ENCODE measurements around the gene PLCB2.

DNA sequence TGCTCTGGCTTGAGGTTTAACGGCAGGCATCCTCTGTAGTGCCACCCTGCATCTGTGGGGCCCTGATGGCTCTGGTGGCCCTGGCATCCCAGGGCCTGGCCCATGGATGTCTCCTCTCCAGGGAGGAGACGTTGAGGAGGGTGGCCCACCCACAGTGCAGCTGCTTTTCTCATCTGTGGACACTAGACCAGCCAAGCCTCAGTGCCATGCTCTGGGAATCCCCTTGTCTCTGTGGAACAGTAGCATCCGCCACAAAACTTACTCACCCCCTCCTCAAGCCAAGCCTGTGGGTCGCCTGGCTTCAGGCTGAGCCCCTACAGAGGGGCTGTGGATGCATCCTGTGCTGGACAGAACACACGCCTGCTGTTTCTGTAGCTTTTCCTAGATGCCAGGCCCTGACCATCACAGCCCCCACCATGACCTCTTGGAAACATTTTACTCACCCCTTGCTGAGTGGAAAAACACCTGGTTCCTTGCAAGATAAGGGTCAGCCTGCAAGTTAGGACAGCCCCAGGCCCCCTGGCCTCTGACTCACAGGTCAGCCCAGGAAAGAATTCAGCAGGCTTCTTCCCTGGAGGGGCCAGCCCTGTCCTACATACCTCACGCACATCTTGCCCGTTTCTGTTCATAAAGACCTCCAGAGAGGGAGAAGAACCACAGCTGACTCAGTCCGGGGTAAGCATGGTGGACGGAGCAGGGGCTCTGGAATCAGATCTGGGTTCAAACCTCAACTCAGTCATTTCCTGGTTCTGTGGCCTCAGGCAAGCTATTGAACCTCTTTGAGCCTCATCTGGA, 49.9 kb downstream of the PLCB2 start:
- TF ChIP-seq, protein P1, sequence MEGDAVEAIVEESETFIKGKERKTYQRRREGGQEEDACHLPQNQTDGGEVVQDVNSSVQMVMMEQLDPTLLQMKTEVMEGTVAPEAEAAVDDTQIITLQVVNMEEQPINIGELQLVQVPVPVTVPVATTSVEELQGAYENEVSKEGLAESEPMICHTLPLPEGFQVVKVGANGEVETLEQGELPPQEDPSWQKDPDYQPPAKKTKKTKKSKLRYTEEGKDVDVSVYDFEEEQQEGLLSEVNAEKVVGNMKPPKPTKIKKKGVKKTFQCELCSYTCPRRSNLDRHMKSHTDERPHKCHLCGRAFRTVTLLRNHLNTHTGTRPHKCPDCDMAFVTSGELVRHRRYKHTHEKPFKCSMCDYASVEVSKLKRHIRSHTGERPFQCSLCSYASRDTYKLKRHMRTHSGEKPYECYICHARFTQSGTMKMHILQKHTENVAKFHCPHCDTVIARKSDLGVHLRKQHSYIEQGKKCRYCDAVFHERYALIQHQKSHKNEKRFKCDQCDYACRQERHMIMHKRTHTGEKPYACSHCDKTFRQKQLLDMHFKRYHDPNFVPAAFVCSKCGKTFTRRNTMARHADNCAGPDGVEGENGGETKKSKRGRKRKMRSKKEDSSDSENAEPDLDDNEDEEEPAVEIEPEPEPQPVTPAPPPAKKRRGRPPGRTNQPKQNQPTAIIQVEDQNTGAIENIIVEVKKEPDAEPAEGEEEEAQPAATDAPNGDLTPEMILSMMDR (IDR thresholded peaks at IDR 0.05; ENCODE audit: poor library complexity, severe bottlenecking): no peak
- TF ChIP-seq TAF1 (IDR thresholded peaks at IDR 0.05; ENCODE audit: low read depth): no peak
- no peak for TF ChIP-seq POLR2AphosphoS5 (IDR thresholded peaks at IDR 0.05)
- TF ChIP-seq EP300 (conservative IDR thresholded peaks at IDR 0.05; ENCODE audit: poor library complexity, severe bottlenecking): no peak
- TF ChIP-seq RAD21 (conservative IDR thresholded peaks at IDR 0.05): no peak
- TF ChIP-seq, protein P2, sequence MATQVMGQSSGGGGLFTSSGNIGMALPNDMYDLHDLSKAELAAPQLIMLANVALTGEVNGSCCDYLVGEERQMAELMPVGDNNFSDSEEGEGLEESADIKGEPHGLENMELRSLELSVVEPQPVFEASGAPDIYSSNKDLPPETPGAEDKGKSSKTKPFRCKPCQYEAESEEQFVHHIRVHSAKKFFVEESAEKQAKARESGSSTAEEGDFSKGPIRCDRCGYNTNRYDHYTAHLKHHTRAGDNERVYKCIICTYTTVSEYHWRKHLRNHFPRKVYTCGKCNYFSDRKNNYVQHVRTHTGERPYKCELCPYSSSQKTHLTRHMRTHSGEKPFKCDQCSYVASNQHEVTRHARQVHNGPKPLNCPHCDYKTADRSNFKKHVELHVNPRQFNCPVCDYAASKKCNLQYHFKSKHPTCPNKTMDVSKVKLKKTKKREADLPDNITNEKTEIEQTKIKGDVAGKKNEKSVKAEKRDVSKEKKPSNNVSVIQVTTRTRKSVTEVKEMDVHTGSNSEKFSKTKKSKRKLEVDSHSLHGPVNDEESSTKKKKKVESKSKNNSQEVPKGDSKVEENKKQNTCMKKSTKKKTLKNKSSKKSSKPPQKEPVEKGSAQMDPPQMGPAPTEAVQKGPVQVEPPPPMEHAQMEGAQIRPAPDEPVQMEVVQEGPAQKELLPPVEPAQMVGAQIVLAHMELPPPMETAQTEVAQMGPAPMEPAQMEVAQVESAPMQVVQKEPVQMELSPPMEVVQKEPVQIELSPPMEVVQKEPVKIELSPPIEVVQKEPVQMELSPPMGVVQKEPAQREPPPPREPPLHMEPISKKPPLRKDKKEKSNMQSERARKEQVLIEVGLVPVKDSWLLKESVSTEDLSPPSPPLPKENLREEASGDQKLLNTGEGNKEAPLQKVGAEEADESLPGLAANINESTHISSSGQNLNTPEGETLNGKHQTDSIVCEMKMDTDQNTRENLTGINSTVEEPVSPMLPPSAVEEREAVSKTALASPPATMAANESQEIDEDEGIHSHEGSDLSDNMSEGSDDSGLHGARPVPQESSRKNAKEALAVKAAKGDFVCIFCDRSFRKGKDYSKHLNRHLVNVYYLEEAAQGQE (IDR thresholded peaks at IDR 0.05; ENCODE audit: borderline replicate concordance): no peak
- TF ChIP-seq EZH2 (IDR thresholded peaks at IDR 0.05; ENCODE audit: borderline replicate concordance, insufficient read depth, low read length, poor library complexity, severe bottlenecking): no peak
- no peak for TF ChIP-seq MXI1 (conservative IDR thresholded peaks at IDR 0.05; ENCODE audit: poor library complexity, severe bottlenecking)
